Measurements from ENCODE around the gene PAM. TPM values are rescaled to one million over a fixed set of nuclear protein-coding genes. Genes with fewer than 3 reads are reported as not detected.
A peak's percentile ranks its signal among the peaks of the same experiment; 100 is the strongest.
"Not testable (repeated sequence)": the region's sequence is repeated elsewhere in the genome, so short reads cannot be mapped to it uniquely, and the experiment has no call there.

The PAM gene
- total RNA-seq, 1 experiment from 2014 or later = 190 TPM

DNA sequence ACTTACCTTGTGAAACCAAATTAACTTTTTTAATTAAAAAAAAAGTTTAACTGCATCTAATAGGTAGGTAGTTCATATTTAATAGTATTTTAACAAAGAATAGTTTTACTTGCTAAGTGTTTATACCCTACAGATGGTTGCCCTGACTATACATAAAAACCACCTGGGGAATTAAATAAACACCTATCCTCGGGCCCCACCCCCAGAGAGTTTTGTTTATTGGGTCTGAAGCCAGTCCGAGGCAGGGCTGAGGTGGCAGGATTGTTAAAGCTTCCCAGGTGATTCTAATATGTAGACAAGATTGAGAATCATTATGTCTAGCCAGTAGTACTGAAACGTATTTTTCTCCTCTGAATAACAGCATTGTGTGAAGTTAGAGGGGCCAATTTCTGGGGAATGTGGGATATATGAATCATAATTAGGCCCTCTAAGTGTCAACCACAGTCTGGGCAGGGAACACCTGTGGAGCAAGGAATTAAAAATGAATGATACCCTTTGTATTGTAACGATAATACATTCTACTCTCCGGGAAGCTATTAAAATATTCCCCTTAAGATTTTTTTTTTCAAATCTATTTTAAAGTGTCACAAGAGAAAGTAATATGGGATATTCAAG is 5.6 kb upstream of the PAM start:
- no peak overlapping the region for H3K4me3 ChIP-seq (ENCODE audit: low read depth, low read length, poor library complexity, severe bottlenecking)
- TF ChIP-seq, protein P1, sequence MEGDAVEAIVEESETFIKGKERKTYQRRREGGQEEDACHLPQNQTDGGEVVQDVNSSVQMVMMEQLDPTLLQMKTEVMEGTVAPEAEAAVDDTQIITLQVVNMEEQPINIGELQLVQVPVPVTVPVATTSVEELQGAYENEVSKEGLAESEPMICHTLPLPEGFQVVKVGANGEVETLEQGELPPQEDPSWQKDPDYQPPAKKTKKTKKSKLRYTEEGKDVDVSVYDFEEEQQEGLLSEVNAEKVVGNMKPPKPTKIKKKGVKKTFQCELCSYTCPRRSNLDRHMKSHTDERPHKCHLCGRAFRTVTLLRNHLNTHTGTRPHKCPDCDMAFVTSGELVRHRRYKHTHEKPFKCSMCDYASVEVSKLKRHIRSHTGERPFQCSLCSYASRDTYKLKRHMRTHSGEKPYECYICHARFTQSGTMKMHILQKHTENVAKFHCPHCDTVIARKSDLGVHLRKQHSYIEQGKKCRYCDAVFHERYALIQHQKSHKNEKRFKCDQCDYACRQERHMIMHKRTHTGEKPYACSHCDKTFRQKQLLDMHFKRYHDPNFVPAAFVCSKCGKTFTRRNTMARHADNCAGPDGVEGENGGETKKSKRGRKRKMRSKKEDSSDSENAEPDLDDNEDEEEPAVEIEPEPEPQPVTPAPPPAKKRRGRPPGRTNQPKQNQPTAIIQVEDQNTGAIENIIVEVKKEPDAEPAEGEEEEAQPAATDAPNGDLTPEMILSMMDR (conservative IDR thresholded peaks at IDR 0.05; ENCODE audit: low read depth, low read length) = no peak
- TF ChIP-seq EZH2 (IDR thresholded peaks at IDR 0.05; ENCODE audit: borderline replicate concordance, low read depth, low read length, poor library complexity, severe bottlenecking) = no peak
- peak; percentile 70 for DNase-seq (ENCODE audit: low spot score)
- CTCF ChIA-PET = no interaction called here
- H3K9me3 ChIP-seq (ENCODE audit: low read depth, low read length, poor library complexity, severe bottlenecking) = no peaks in the 10 kb centered on the region
- BruUV-seq (replicated peaks) = no TSS peak
- intact Hi-C loops (cut with micrococcal nuclease; ENCODE audit: unreplicated experiment) = no loop called here
- H3K27me3 ChIP-seq (replicated peaks; ENCODE audit: insufficient read depth, low read depth, low read length, poor library complexity) = no peaks in the 10 kb centered on the region
- H3K36me3 ChIP-seq (ENCODE audit: insufficient read depth, low read length, poor library complexity, severe bottlenecking) = no peaks in the 10 kb centered on the region
- POLR2A ChIA-PET (ENCODE audit: low non-redundant PET) = no interaction called here
- H3K27ac ChIP-seq (ENCODE audit: low read depth, low read length, poor library complexity, severe bottlenecking) = no peak overlapping the region
- peaks cover 28% of the 10 kb centered on the region for H3K4me1 ChIP-seq (ENCODE audit: insufficient read depth, low read length, poor library complexity, severe bottlenecking)

DNA sequence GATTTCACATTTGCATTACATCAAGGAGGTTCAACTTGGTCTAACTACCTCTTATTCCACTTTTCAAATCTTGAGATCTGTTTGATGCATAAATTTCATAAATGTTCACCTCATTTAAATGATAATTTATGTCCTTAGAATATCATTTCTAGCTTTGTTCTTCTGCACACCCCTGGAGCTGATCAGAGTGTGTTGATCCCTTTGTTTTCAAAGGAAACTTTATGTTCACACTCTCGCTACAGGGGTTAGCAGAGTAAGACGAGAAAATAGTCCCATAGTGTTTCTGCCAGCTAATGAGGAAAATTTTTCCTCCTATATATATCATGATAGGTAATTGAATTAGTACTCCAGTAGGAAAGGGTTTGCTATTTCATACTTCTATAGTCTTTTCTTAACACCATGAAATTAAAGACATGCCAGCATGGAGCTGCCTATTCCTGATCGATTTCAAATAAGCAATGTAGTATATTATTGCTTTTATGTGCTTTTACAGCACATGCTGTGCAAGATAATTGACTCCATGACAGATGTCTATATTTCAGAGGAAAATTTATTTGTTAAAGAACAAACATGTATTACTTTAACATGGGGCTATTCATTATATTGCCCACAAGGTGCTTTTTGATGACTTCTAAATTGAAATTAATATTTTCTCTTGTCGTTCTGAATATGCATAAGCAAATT is 4.8 kb upstream of the PAM start:
- no peaks in the 10 kb centered on the region for H3K27me3 ChIP-seq (replicated peaks; ENCODE audit: insufficient read depth, low read depth, low read length, poor library complexity)
- BruUV-seq (replicated peaks) = no TSS peak
- peaks cover 32% of the 10 kb centered on the region for H3K4me1 ChIP-seq (ENCODE audit: insufficient read depth, low read length, poor library complexity, severe bottlenecking)
- ChIA-PET CTCF (no interaction called here), POLR2A (ENCODE audit: low non-redundant PET) (no interaction called here)
- intact Hi-C loops (cut with micrococcal nuclease; ENCODE audit: unreplicated experiment) = no loop called here
- no peaks in the 10 kb centered on the region for H3K9me3 ChIP-seq (ENCODE audit: low read depth, low read length, poor library complexity, severe bottlenecking)
- no peak overlapping the region for H3K4me3 ChIP-seq (ENCODE audit: low read depth, low read length, poor library complexity, severe bottlenecking)
- TF ChIP-seq, protein P1 (conservative IDR thresholded peaks at IDR 0.05; ENCODE audit: low read depth, low read length) = no peak
- no peak for TF ChIP-seq EZH2 (IDR thresholded peaks at IDR 0.05; ENCODE audit: borderline replicate concordance, low read depth, low read length, poor library complexity, severe bottlenecking)
- H3K36me3 ChIP-seq (ENCODE audit: insufficient read depth, low read length, poor library complexity, severe bottlenecking) = no peaks in the 10 kb centered on the region
- DNase-seq (ENCODE audit: low spot score) = no peak
- no peak overlapping the region for H3K27ac ChIP-seq (ENCODE audit: low read depth, low read length, poor library complexity, severe bottlenecking)

DNA sequence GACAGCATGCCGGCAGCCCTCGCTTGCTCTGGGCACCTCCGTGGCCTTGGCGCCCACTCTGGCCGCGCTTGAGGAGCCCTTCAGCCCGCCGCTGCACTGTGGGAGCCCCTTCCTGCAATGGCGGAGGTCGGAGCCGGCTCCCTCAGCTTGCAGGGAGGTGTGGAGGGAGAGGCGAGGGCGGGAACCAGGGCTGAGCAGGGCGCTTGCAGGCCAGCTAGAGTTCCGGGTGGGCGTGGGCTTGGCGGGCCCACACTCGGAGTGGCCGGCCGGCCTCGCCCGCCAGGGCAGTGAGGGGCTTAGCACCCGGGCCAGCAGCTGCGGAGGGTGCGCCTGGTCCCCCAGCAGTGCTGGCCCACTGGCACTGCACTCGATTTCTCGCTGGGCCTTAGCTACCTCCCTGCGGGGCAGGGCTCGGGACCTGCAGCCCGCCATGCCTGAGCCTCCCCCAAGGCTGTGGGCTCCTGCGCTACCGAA is 3.2 kb upstream of the PAM start:
- H3K27ac ChIP-seq (ENCODE audit: low read depth, low read length, poor library complexity, severe bottlenecking); intact Hi-C loops (cut with micrococcal nuclease; ENCODE audit: unreplicated experiment); H3K27me3 ChIP-seq (replicated peaks; ENCODE audit: insufficient read depth, low read depth, low read length, poor library complexity); POLR2A ChIA-PET (ENCODE audit: low non-redundant PET); CTCF ChIA-PET; BruUV-seq (replicated peaks); H3K36me3 ChIP-seq (ENCODE audit: insufficient read depth, low read length, poor library complexity, severe bottlenecking); DNase-seq (ENCODE audit: low spot score); H3K4me3 ChIP-seq (ENCODE audit: low read depth, low read length, poor library complexity, severe bottlenecking); H3K9me3 ChIP-seq (ENCODE audit: low read depth, low read length, poor library complexity, severe bottlenecking): not testable (repeated sequence)
- peaks cover 38% of the 10 kb centered on the region for H3K4me1 ChIP-seq (ENCODE audit: insufficient read depth, low read length, poor library complexity, severe bottlenecking)

All from A673 (cell line).